K562 (cell line): ENCODE results near the gene GNAI2.

ENCODE experiments used
- BRCA1 ChIP-seq, 2 experiments: fragments of 450-650 bp in 1 of 2; sonication (generic) in 1 of 2; formaldehyde crosslinking in 1 of 2; IDR thresholded peaks; 2 replicates each; pipeline versions ENCODE4 v1.5.0 to v1.6.1; 2017 to 2020; ENCODE audit warnings: mild to moderate bottlenecking in 1 of 2, missing genetic modification reagents in 1 of 2
- CCNT2 ChIP-seq: IDR thresholded peaks from 2 replicates; pipeline ENCODE4 v1.6.1; 2011; ENCODE audit warnings: borderline replicate concordance, low read depth, mild to moderate bottlenecking, moderate library complexity, mixed read lengths, low read length; ENCODE audit not compliant: insufficient read length; ENCODE audit errors: extremely low read depth
- CREM ChIP-seq: IDR thresholded peaks from 2 replicates; pipeline ENCODE4 v1.6.1; 2014; ENCODE audit warnings: antibody characterized with exemption, low read depth
- CTCF ChIP-seq, 3 experiments: IDR thresholded peaks in 2 of 3; conservative IDR thresholded peaks in 1 of 3; 2 replicates each; pipeline ENCODE4 v1.5.1; 2011 to 2012; ENCODE audit warnings: low read length in 3 of 3, mild to moderate bottlenecking in 3 of 3, control low read depth in 2 of 3, improper control_type of control experiment in 1 of 3, inconsistent platforms in 1 of 3, low read depth in 1 of 3, mixed read lengths in 1 of 3, moderate library complexity in 1 of 3; ENCODE audit not compliant: insufficient read depth in 2 of 3
- DPF2 ChIP-seq: fragments of 450-650 bp; IDR thresholded peaks from 2 replicates; pipeline ENCODE4 v1.6.1; 2016
- ESRRA ChIP-seq: fragments of 450-650 bp; IDR thresholded peaks from 2 replicates; pipeline ENCODE4 v1.6.1; 2014; ENCODE audit warnings: low read depth, mild to moderate bottlenecking, moderate library complexity, borderline replicate concordance
- HMGXB4 ChIP-seq: sonication (generic); formaldehyde crosslinking; IDR thresholded peaks from 2 replicates; pipeline ENCODE4 v1.8.1; 2023; ENCODE audit warnings: mild to moderate bottlenecking, missing genetic modification reagents
- KAT8 ChIP-seq: fragments of 450-650 bp; IDR thresholded peaks from 2 replicates; pipeline ENCODE4 v1.6.1; 2016; ENCODE audit warnings: low read depth, mild to moderate bottlenecking
- PKNOX1 ChIP-seq: fragments of 450-650 bp; IDR thresholded peaks from 2 replicates; pipeline ENCODE4 v1.6.1; 2016
- SNAPC5 ChIP-seq: fragments of 250-450 bp; sonication (Bioruptor Pico); IDR thresholded peaks from 2 replicates; pipeline ENCODE4 v1.8.0; 2021; ENCODE audit warnings: moderate library complexity, mild to moderate bottlenecking, inconsistent platforms
- ZBTB11 ChIP-seq, 3 experiments: fragments of 200-800 bp in 1 of 3; fragments of 250-450 bp in 1 of 3; fragments of 450-650 bp in 1 of 3; sonication (Bioruptor Pico) in 1 of 3; sonication (Bioruptor generic) in 1 of 3; formaldehyde crosslinking in 1 of 3; IDR thresholded peaks; 2 replicates each; pipeline versions ENCODE4 v1.6.1 to v1.8.0; 2016 to 2022; ENCODE audit warnings: mild to moderate bottlenecking in 2 of 3, missing genetic modification characterization in 2 of 3, missing compliant biosample characterization in 1 of 3, moderate library complexity in 1 of 3
- ZHX1 ChIP-seq: fragments of 150-350 bp; conservative IDR thresholded peaks from 2 replicates; pipeline ENCODE4 v1.6.1; 2014; ENCODE audit warnings: low read length

- no peak for TF ChIP-seq ZBTB11 (CRISPR knock-in tag; IDR thresholded peaks at IDR 0.05)
- TF ChIP-seq BRCA1 (IDR thresholded peaks at IDR 0.05): no peak
- TF ChIP-seq BRCA1 (CRISPR knock-in tag; IDR thresholded peaks at IDR 0.05): no peak
- no peak for TF ChIP-seq KAT8
- TF ChIP-seq HMGXB4 (CRISPR knock-in tag): no peak
- TF ChIP-seq DPF2: no peak
- no peak for TF ChIP-seq SNAPC5 (CRISPR knock-in tag)
- no peak for TF ChIP-seq CREM
- TF ChIP-seq CCNT2: no peak
- no peak for TF ChIP-seq PKNOX1
- TF ChIP-seq CTCF (IDR thresholded peaks at IDR 0.05 in 2 of 3, conservative IDR thresholded peaks at IDR 0.05 in 1 of 3; ENCODE audit: insufficient read depth in 2 of 3, low read depth in 1 of 3, low read length in 3 of 3): no peak
- TF ChIP-seq ZHX1: no peak
- TF ChIP-seq ESRRA: no peak
These were observed 53.1 kb downstream of the GNAI2 start for GRCh38 chr3:50289130-50289529.
